GM21390 (cell line): ENCODE data around the gene IMMP2L.
A peak's percentile ranks its signal among the peaks of the same experiment; 100 is the strongest.
"Not testable (repeated sequence)": the region's sequence is repeated elsewhere in the genome, so short reads cannot be mapped to it uniquely, and the experiment has no call there.

Source experiments
- ATAC-seq: cut with Tn5 transposase; IDR thresholded peaks from one replicate; pipeline ENCODE4 v1.9.1; 2021; ENCODE audit not compliant: unreplicated experiment

Gene IMMP2L

DNA sequence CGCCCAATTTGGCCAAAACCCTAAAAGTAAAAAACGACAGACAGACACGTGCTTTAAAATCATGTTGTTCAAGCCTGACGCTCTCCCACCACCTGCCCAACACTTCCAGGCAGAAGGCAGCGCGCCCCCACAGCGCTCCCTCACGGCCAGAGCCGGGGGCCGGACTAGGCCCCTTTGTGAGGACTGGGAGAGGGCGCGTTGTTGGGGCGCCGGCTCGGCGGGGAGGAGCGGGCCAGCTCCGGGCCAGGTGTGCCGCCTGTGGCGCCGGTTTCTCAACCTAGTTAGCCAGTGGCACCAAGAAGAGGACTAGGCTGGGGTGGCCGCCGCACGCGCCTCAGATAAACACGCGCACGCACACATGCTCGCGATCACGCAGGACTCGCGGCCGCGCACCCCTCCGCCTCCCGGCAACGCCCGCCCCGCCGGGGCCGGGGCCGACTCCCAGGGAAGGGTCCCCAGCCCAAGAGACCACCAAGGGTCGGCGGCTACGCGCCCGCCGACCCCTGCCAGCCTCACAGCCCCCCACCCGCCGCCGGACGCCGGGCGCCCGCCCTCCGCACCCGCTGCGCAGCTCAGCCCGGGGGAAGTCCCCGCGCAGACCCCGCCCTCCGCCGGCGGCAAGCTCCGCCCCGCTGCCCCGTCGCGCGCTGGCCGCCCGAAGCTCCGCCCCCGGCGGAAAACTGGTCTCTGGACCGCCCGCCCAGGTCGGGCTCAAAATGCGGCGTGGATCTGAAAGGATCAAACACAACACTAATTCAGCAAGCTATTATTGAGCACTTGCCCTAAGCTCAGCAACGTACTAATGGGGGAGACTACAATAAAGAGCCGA, at the start of gene IMMP2L:
IMMP2L (minus strand) TSS at position 589 of the 829 bp plus-strand sequence.
- ATAC-seq, result peak; percentile 82

DNA sequence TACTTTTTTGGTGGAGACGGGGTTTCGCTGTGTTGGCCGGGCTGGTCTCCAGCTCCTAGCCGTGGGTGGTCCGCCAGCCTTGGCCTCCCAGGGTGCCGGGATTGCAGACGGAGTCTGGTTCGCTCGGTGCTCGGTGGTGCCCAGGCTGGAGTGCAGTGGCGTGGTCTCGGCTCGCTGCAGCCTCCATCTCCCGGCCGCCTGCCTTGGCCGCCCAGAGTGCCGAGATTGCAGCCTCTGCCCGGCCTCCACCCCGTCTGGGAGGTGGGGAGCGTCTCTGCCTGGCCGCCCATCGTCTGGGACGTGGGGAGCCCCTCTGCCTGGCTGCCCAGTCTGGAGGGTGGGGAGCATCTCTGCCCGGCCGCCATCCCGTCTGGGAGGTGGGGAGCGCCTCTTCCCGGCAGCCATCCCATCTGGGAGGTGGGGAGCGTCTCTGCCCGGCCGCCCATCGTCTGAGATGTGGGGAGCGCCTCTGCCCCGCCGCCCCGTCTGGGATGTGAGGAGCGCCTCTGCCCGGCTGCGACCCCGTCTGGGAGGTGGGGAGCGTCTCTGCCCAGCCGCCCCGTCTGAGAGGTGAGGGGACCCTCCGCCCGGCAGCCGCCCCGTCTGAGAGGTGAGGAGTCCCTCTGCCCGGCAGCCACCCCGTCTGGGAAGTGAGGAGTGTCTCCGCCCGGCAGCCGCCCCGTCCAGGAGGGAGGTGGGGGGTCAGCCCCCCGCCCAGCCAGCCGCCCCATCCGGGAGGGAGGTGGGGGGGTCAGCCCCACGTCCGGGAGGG, 47.4 kb upstream of the IMMP2L start:
- not testable (repeated sequence) for ATAC-seq

DNA sequence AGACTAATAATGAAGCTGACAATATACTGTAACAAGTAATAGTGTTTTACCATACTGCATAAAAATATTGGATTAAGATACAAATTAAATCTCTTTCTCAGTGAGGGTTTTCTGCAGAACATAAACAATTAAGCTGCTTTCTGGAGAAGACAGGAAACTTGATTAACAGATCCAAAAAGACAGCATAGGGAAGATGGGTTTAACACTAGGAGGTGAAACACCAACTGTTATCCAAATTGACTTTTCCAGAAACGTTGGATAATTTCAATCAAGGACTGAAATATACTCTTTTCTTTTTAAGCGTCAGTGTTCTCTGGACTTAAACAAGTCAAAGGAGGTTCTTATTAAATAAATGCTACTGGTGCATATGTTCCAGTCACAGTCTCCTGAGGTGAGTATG, 45.3 kb upstream of the IMMP2L start:
- ATAC-seq, result no peak

DNA sequence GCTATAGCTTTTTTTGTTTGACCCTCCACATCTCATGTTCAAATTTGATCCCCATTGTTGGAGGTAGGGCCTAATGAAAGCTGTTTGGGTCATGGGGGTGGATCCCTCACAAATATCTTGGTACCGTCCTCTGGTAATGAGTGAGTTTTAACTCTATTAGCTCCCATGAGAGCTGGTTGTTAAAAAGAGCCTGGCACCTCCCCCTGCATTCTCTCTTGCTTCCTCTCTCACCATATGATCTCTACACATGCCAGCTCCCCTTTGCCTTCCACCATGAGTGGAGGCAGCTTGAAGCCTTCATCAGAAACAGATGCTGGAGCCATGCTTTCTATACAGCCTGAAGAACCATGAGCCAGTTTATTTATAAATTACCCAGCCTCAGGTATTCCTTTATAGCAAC, 43.0 kb upstream of the IMMP2L start:
- ATAC-seq, result no peak

DNA sequence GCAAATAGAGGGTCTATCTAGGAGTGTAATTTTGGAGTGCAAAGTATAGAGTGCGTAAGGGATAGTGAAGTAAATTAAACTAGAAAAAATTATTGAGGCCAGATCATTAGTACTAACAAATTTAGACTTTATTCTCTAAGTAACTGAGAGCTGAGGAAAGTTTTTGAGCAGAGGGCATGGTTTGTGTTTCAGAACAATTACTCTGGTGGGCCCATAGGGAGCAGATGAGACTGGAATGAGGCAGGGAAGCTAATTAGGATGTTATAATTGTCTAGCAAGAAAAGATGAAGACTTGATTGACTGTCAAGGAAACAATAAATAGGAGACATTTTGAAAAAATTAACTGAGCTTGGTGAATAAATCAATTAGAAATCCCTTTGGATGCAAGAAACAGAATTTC, 37.8 kb upstream of the IMMP2L start:
- ATAC-seq, result no peak

DNA sequence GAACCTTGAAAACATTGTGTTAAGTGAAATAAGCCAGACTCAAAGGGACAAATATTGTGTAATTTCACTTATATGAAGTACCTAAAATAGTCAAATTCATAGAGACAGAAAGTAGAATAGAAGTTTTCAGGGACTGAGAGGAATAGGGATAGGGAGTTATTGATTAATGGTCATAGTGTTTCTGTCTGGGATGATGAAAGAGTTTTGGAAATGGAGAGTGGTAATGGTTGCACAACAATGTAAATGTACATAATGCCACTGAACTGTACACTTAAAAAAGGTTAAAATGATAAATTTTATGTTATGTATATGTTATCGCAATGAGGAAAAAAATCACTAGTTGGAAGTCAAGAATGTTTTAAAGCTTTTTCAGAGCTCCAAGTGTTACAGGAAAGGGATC, 33.5 kb upstream of the IMMP2L start:
- ATAC-seq, result no peak

DNA sequence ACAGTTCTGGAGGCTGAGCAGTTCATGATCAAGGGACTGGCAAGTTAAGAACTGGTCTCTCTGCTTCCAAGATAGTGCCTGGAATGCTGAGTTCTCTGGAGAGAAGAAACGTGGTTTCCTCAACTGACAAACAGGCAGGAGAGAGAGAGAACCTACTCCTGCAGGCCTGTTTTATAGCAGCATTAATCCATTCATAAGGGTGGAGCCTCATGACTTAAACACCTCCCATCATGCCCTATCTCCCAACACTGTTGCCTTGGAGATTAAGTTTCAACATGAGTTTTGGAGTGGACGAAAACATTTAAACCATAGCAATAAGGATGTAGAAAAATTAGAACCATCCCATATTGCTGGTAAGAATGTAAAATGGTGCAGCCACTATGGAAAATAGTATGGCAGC, 32.3 kb upstream of the IMMP2L start:
- ATAC-seq, result no peak

DNA sequence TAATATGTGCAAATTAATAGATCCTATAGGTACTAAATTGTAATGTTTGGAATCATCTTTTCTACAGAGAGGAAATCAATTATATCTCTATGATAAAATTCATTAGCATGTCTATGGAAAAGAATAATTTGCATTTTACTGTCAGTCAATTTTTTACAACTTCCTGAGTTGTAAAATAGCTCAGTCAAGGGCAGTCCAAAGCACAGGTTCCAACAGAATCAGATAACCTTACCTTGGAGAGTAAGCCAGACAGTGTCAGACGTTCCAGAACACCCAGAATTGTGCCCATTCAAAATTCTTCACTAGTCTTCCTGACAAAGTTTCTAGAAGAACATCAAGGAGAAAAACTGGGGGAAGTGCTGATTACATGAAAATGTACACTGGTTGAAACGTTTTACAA, 31.1 kb upstream of the IMMP2L start:
- no peak for ATAC-seq

DNA sequence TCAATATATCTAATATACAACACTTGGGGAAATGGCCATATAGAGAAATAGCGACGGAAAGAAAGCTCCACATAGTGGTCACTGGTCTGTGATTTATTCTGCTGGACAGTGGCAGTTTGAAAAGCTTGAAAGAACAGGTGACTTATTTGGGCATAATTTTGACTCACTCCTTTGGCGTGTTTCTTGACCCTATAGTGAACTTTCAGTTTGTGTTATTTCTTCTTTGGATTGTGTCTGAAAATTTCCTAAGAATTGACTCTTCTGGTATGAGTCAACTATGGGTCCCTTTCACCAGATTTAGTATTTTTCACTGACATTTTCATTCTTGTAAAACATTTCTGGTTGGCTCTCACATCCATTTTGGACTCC, 25.8 kb upstream of the IMMP2L start:
- ATAC-seq, result no peak

DNA sequence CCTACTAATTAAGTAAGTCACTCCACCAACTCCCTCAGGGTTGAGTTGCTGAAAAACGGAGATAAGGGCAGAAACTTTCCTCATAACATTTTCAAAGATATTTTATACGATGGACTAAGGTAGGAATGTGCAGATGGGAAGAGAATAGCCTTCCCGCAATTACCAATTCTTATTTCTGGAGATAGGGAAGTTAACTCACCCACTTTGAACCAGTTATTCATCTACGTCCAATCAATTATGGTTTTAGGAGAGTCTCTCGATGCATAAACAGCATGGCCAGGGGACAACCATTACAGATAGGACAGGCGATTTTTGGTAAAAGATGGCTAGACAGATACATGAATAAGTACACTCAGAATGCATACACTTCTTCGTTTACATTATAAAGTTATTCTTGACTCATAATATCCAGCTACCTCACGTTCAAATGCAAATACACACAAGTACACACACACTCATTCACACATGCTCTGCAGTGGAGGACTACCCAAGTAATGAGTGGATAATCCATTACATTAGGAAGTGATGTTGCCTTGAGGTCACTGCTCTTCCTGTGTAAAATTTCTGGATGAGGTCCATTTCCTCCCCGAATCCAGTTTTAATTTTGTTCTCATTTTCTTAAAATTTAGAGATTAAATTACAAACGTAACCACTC, 25.2 kb upstream of the IMMP2L start:
- ATAC-seq, result no peak

DNA sequence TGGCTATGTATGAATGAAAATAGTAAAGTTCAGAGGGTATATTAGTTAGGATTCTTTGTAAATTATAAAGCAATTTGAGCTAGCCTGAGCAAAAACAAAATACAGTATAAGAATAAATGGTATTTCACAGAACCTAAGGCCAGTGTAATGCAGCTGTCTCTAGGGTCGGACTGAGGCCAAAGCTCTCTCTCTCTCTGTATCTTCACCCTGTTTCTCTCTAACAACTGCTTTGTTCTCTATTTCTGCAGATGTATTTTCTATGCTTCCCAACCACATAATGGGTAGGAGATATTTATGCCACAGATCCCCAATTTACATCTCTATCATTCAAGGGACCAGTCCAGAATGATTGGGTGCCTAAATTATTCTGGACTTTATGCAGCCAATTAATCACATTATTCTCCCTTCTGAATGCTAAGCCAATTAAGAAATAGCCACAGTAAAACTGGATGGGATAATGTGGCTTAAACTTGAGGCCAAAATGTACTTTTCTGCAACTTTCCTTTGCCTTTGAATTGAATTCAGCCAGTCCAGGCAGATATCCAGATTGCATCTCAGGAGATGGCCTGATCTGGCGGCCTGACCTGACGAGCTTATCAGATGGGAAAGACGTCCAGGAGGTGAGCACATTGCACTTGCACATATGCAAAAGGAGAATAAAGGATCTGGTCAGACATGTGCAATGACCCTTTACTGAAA, 24.6 kb upstream of the IMMP2L start:
- ATAC-seq, result no peak

DNA sequence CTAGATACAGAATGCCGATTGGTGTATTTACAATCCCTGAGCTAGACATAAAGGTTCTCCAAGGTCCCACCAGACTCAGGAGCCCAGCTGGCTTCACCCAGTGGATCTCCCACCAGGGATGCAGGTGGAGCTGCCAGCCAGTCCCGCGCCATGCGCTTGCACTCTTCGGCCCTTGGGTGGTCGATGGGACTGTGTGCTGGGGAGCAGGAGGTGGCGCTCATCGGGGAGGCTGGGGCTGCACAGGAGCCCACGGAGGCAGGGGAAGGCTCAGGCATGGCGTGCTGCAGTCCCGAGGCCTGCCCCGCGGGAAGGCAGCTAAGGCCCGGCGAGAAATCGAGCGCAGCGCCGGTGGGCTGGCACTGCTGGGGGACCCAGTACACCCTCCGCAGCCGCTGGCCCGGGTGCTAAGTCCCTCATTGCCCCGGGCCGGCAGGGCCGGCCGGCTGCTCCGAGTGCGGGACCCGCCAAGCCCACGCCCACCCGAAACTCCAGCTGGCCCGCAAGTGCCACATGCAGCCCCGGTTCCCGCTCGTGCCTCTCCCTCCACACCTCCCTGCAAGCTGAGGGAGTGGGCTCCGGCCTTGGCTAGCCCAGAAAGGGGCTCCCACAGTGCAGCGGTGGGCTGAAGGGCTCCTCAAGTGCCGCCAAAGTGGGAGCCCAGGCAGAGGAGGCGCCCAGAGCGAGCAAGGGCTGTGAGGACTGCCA, 19.6 kb upstream of the IMMP2L start:
- ATAC-seq, result not testable (repeated sequence)

DNA sequence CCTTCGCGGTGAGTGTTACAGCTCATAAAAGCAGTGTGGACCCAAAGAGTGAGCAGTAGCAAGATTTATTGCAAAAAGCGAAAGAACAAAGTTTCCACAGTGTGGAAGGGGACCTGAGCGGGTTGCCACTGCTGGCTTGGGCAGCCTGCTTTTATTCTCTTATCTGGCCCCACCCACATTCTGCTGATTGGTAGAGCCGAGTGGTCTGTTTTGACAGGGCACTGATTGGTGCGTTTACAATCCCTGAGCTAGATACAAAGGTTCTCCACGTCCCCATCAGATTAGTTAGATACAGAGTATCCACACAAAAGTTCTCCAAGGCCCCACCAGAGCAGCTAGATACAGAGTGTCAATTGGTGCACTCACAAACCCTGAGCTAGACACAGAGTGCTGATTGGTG, 18.9 kb upstream of the IMMP2L start:
- ATAC-seq, result not testable (repeated sequence)

DNA sequence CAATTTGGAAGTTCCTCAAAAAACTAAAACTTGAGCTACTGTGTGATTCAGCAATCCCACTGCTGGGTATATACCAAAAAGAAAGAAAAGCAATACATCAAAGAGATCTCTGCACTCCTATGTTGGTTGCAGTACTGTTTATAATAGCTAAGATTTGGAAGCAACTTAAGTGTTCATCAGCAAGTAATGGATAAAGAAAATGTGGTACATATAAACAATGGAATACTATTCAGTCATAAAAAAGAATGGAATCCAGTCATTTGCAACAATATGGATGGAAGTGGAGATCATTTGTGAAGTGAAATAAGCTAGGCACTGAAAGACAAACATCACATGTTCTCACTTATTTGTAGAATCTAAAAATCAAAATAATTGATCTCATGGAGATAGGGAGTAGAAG, 16.5 kb upstream of the IMMP2L start:
- ATAC-seq, result no peak

DNA sequence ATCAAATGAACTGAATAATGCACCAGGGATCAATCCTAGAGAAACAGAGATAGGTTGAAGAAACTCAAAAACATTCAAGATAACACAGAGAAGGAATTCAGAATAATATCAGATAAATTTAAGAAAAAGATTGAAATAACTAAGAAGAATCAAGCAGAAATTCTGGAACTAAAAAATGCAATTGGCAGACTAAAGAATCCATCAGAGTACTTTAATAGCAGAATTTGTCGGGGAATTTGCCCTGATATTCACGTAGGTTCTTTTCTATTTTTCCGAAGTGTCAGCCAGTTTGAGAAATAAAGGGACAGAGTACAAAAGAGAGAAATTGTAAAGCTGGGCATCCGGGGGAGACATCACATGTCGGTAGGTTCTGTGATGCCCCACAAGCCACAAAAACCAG, 9.4 kb upstream of the IMMP2L start:
- no peak for ATAC-seq

DNA sequence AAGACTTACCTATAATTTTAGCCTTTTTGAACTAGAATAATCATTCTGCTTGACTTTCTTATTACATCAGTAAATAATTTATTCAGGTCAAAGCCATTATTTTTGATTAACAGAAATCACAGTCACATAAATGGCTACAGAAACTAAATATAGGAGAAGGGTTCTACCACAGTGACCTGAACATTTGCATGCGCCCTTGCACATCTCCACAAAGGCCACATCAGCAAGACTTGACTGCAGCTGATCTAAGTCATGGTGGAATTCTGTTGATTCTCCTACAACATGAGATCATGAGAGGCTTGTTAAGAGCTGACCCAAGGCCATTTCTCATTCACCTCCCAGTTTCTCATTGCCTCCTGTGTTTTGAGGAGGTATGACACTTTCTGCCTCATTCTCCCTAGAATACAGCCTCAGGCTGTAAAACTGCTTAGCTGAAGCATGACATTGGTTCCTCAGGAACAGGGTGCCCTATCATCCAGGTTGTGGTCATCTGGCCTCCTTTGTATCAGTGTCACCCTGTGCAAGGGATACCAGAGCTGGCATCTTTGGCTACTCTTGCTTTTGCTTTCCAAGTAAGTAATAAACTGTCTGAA, 6.7 kb upstream of the IMMP2L start:
- ATAC-seq, result peak; percentile 74

DNA sequence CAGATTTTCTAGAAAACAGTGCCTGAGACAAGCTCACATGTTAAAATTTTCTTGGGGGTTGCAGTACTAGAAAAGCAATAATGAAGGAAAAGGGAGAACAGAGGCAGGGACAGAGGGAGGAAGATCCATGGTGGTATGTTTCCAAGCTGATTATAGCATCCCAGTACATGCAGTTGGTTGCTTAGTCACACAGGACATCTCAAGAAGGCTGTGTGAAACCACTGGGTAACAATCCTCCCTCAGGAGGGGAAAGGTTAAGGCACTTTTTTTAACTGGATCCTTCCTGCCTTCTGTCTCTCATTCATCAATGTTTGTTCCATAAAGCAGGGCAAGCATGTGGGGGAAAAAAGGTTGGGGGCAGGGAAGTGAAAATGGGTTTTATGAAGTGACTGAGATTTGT, 6.1 kb upstream of the IMMP2L start:
- ATAC-seq, result no peak

DNA sequence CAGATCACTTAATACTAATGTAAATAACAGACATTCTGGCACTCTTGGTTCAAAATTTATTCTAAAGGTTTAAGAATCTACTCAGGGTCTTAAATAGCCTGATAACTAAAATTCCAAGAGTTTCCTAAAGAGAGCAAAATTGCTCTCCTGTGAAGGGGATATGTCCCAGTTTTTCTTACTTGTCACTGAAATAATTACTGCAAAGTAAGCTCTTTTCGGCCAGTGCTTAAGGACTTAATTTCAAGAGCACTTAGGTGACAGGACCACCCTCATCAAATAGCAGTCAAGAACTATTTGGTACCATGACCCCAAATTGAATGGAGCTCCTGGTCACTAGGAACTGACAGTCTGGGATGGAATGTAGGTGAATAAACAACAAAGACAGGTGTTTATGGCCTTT, 1.8 kb upstream of the IMMP2L start:
- no peak for ATAC-seq

DNA sequence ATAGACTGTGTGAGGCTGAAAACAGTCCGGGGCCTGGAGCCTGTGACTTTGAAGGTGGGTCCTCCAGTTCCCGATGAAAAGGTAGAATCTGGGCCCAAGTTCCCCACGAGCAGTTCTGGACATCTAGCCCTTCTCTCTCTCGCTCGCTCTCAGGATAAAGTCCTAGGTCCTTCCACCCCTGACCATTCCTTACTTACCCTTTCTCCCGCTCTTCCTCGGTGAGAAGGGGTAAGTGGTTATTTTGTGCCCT, 713 bp downstream of the IMMP2L start:
- ATAC-seq, result no peak

DNA sequence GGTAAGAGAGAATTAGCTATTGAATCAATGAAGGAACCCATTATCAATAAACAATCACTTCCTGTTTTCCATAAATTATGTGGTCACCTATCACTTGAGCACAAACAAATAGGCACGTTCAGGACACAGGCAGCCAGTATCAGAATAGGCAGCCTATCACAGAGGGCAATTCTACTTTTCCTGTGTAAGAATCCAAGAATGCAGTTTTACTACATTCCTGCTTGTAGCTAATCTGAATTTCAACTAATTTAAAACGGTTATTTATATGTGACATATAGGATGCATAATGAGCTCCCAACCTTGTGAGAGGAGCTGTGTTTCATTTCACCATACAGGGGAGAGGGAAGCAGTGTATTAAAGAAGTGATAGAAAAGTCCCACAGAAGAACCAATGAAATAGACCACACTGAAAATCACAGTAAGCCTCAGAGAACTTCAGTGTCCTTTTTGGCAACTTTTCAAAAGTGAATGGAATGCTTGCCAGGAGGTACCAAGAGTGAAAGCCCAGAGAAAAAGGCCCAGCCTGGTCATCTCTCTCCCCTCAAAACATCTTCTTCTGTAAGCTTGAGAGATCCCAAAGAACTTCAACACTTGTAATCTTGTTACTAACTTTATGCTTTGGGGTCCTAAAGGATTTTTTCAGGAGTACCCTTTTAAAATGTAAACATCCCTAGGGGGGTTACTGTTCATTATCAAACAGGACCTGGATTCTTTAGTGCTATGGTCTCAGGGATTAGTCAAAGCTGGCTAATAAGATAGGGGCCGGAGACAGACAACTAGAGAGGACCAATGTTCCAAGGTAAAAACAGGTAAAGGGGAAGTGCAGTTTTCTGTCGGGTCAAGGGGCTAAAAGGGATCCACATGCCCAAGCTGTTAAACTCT, 1.3 kb downstream of the IMMP2L start:
- no peak for ATAC-seq
